PC-3 (cell line): ENCODE measurements around the gene RRBP1. TPM values are rescaled to one million over a fixed set of nuclear protein-coding genes. Genes with fewer than 3 reads are reported as not detected.

ENCODE experiments used
- ATAC-seq: fragments of 200-7000 bp; cut with Tn5 transposase; 2 replicates; pipeline ENCODE4 v1.9.1; 2020; ENCODE audit warnings: mild to moderate bottlenecking, moderate library complexity
- BruUV-seq: library from RNA; stranded (reverse); fragments of 400-500 nt; replicated peaks from 2 replicates; lab custom pipeline; 2021; lab: Mats Ljungman, UMichigan
- CTCF ChIA-PET: fragments of 300-600 bp; sonication (Branson Sonifier 250); formaldehyde crosslinking; loops from one replicate; lab custom pipeline; 2022; ENCODE audit warnings: antibody characterized with exemption; lab: Charles Lee
- POLR2A ChIA-PET: fragments of 300-600 bp; sonication (Branson Sonifier 250); formaldehyde crosslinking; loops from one replicate; lab custom pipeline; 2022; ENCODE audit warnings: antibody characterized with exemption; ENCODE audit not compliant: unreplicated experiment; lab: Charles Lee
- DNase-seq: peaks from one replicate; pipeline ENCODE4 v3.0.0-alpha.2; 2015
- H2AFZ ChIP-seq: fragments of 300-600 bp; sonication (generic); 2 replicates; pipeline ENCODE4 v1.6.0; 2016; ENCODE audit warnings: antibody characterized with exemption, low read length
- H3F3A ChIP-seq: fragments of 300-600 bp; sonication (generic); one replicate; pipeline ENCODE4 v1.6.0; 2017; ENCODE audit warnings: antibody characterized with exemption, low read length, control low read depth, mild to moderate bottlenecking; ENCODE audit not compliant: unreplicated experiment
- H3K27ac ChIP-seq: fragments of 300-600 bp; sonication (generic); 2 replicates; pipeline ENCODE4 v1.5.1; 2016; ENCODE audit warnings: mild to moderate bottlenecking, low read length
- H3K27me3 ChIP-seq: fragments of 300-600 bp; sonication (generic); 2 replicates; pipeline ENCODE4 v1.6.1; 2016; ENCODE audit warnings: low read length, mixed read lengths
- H3K36me3 ChIP-seq: fragments of 300-600 bp; sonication (generic); 2 replicates; pipeline ENCODE4 v1.6.1; 2016; ENCODE audit warnings: low read depth, mixed run types, low read length, mixed read lengths
- H3K4me1 ChIP-seq: fragments of 300-600 bp; sonication (generic); 2 replicates; pipeline ENCODE4 v1.5.1; 2016; ENCODE audit warnings: low read length; ENCODE audit not compliant: insufficient read depth
- H3K4me2 ChIP-seq: fragments of 300-600 bp; sonication (generic); 2 replicates; pipeline ENCODE4 v1.6.0; 2016; ENCODE audit warnings: low read length
- H3K4me3 ChIP-seq: fragments of 300-600 bp; sonication (generic); 2 replicates; pipeline ENCODE4 v1.5.1; 2016; ENCODE audit warnings: mild to moderate bottlenecking, low read length, mixed read lengths
- H3K79me2 ChIP-seq: fragments of 300-600 bp; sonication (generic); 2 replicates; pipeline ENCODE4 v1.6.1; 2017; ENCODE audit warnings: low read length, mixed read lengths
- H3K9ac ChIP-seq: fragments of 300-600 bp; sonication (generic); 2 replicates; pipeline ENCODE4 v1.6.0; 2016; ENCODE audit warnings: mild to moderate bottlenecking, low read length
- H3K9me2 ChIP-seq: fragments of 300-600 bp; sonication (generic); replicated peaks from 2 replicates; pipeline ENCODE4 v1.6.1; 2016; ENCODE audit warnings: mixed run types, low read length, mixed read lengths
- H3K9me3 ChIP-seq: fragments of 300-600 bp; sonication (generic); 2 replicates; pipeline ENCODE4 v1.6.1; 2016; ENCODE audit warnings: low read length, mixed read lengths
- H4K20me1 ChIP-seq: fragments of 300-600 bp; sonication (generic); 2 replicates; pipeline ENCODE4 v1.6.1; 2016; ENCODE audit warnings: low read length, mixed read lengths
- EZH2 ChIP-seq: fragments of 300-600 bp; sonication (generic); IDR thresholded peaks from one replicate; pipeline ENCODE4 v1.6.1; 2017; ENCODE audit warnings: antibody characterized with exemption, mild to moderate bottlenecking, low read length; ENCODE audit not compliant: unreplicated experiment
- EZH2phosphoT487 ChIP-seq: fragments of 300-600 bp; sonication (generic); IDR thresholded peaks from 2 replicates; pipeline ENCODE4 v1.6.1; 2018; ENCODE audit warnings: mild to moderate bottlenecking, antibody characterized with exemption, low read length, borderline replicate concordance
- intact Hi-C: fragments of 100-400 bp; cut with micrococcal nuclease; formaldehyde crosslinking; loops from 2 replicates; pipeline ENCODE4 v1.9.0; 2023
- total RNA-seq: library from RNA; depleted of rRNA; stranded (reverse); fragments of >200 nt; gene quantifications from 2 replicates; pipeline ENCODE4 v1.2.3, GENCODE V29; 2014
- TF ChIP-seq, protein P1 (sequence below): fragments of 300-600 bp; sonication (generic); conservative IDR thresholded peaks from 2 replicates; pipeline ENCODE4 v1.5.1; 2017; ENCODE audit warnings: antibody characterized with exemption, low read depth, mild to moderate bottlenecking, low read length

RRBP1 gene
- total RNA-seq, 1 experiment from 2014 or later: 176 TPM

DNA sequence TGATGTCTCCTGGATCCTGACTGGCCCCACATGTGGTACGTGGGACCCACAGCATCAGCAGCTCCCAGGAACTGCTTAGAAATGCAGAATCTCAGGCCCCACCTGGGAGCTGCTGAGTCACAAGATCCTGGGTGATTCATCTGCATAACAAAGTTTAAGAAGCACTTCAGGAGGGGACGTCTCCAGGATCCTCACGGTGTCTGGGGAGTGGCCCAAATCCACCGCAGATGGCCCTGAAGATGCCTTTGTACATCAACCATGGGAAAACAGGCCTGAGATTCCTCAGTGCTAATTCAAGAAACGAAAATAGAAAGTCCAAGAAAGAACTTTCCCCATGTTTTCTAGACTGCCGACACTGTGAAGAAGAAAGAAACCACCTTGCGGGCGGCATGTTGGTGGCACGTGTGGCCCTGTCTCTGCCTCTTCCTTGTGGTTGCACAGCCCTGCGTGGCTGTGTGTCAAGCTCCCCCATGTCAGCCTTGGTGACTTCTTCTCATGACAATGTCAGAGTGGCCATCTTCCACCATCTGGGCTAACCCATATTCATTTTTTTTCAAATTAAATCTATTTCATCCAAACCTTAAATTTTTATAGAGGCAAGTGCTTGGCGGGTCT, 26.1 kb downstream of the RRBP1 start:
- no TSS peak for BruUV-seq
- CTCF ChIA-PET: interaction anchor here (1.2 kb wide), 1 partner anchor 242 kb away, joined by 4 read pairs; no protein-coding TSS in a partner anchor
- Histone ChIP-seq H2AFZ (no peak overlapping the region), H3K4me1 (peaks cover 24% of the 10 kb centered on the region), H3F3A (no peaks in the 10 kb centered on the region), H3K9me3 (no peaks in the 10 kb centered on the region), H3K27ac (peak overlapping the region; percentile 31), H3K4me2 (peak overlapping the region; percentile 31), H4K20me1 (0 out of 2 replicates have a peak, but pooled peaks cover 5% of the 10 kb centered on the region), H3K27me3 (no peaks in the 10 kb centered on the region), H3K9ac (no peak overlapping the region), H3K79me2 (peaks cover 87% of the 10 kb centered on the region), H3K4me3 (no peak overlapping the region), H3K9me2 (no peaks in the 10 kb centered on the region), H3K36me3 (peaks cover 54% of the 10 kb centered on the region)
- peak; percentile 81 for ATAC-seq
- peak; percentile 73 for DNase-seq
- intact Hi-C loops: loop anchor here (2.0 to 10.0 kb wide), 2 partner anchors 243 to 339 kb away; no protein-coding TSS in a partner anchor
- POLR2A ChIA-PET: no interaction called here
- TF ChIP-seq EZH2 (no peak), EZH2phosphoT487 (no peak)
- TF ChIP-seq, protein P1, sequence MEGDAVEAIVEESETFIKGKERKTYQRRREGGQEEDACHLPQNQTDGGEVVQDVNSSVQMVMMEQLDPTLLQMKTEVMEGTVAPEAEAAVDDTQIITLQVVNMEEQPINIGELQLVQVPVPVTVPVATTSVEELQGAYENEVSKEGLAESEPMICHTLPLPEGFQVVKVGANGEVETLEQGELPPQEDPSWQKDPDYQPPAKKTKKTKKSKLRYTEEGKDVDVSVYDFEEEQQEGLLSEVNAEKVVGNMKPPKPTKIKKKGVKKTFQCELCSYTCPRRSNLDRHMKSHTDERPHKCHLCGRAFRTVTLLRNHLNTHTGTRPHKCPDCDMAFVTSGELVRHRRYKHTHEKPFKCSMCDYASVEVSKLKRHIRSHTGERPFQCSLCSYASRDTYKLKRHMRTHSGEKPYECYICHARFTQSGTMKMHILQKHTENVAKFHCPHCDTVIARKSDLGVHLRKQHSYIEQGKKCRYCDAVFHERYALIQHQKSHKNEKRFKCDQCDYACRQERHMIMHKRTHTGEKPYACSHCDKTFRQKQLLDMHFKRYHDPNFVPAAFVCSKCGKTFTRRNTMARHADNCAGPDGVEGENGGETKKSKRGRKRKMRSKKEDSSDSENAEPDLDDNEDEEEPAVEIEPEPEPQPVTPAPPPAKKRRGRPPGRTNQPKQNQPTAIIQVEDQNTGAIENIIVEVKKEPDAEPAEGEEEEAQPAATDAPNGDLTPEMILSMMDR: no peak

DNA sequence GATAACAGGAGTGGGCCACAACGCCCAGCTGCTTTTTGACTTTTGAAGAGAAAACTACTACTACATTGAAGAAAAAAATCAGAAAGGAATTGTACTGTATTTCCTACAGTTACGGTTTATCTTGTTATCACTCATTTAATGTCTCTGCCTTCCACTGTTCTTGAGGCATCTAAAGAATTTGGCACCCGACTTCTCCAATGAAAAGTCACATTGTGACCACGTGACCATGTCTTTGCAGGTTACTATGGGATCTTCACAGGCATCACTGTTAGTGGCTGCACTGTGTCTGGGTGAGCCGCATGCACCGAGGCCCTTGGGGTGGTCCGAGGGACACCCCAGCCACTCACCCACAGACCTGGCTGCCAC, 26.8 kb downstream of the RRBP1 start:
- CTCF ChIA-PET: interaction anchor here (0.5 to 1.2 kb wide), 2 partner anchors 26 to 243 kb away, joined by 4 to 14 read pairs; no protein-coding TSS in a partner anchor
- H3K27ac ChIP-seq: 0 out of 2 replicates have a peak overlapping the region, but pooled peaks have one; percentile 4

More for the DNA sequence above, 26.8 kb downstream of the RRBP1 start:
- Histone ChIP-seq H3K9me3 (no peaks in the 10 kb centered on the region), H4K20me1 (0 out of 2 replicates have a peak, but pooled peaks cover 5% of the 10 kb centered on the region), H3K27me3 (no peaks in the 10 kb centered on the region), H3K4me1 (peaks cover 26% of the 10 kb centered on the region), H3K9me2 (no peaks in the 10 kb centered on the region), H3K9ac (no peak overlapping the region), H3K4me2 (no peak overlapping the region), H3K36me3 (peaks cover 48% of the 10 kb centered on the region), H3K79me2 (peaks cover 87% of the 10 kb centered on the region), H3K4me3 (no peak overlapping the region), H3F3A (no peaks in the 10 kb centered on the region), H2AFZ (no peak overlapping the region)
- intact Hi-C loops: loop anchor here (10.0 kb wide), 1 partner anchor 340 kb away; no protein-coding TSS in a partner anchor
- no TSS peak for BruUV-seq
- POLR2A ChIA-PET: no interaction called here
- no peak for TF ChIP-seq EZH2
- TF ChIP-seq, protein P1: peak; percentile 51; the same call in 1 of the 2 replicates
- DNase-seq: no peak
- ATAC-seq: no peak
